Nephron progenitor cell (in vitro differentiated cells): ENCODE measurements around the gene ARMC5.
A peak's percentile ranks its signal among the peaks of the same experiment; 100 is the strongest.

Experiments used
- DNase-seq: peaks from one replicate; pipeline ENCODE4 v3.0.0; 2021
- H3K27ac Mint-ChIP-seq: 2 replicates; pipeline ENCODE4 v1.8.0; 2021; ENCODE audit warnings: mild to moderate bottlenecking, moderate library complexity, mixed read lengths
- H3K27me3 Mint-ChIP-seq: 2 replicates; pipeline ENCODE4 v1.8.0; 2021; ENCODE audit warnings: mild to moderate bottlenecking, low read depth, mixed read lengths; ENCODE audit not compliant: poor library complexity
- H3K36me3 Mint-ChIP-seq: 2 replicates; pipeline ENCODE4 v1.8.0; 2021; ENCODE audit warnings: low read depth, mixed read lengths
- H3K4me1 Mint-ChIP-seq: 2 replicates; pipeline ENCODE4 v1.8.0; 2021; ENCODE audit warnings: mixed read lengths
- H3K4me3 Mint-ChIP-seq: 2 replicates; pipeline ENCODE4 v1.8.0; 2021; ENCODE audit warnings: mild to moderate bottlenecking, moderate library complexity, mixed read lengths
- H3K9me3 Mint-ChIP-seq: 2 replicates; pipeline ENCODE4 v1.8.0; 2021; ENCODE audit warnings: mild to moderate bottlenecking, moderate library complexity, mixed read lengths
- TF ChIP-seq, protein P1 (sequence below): fragments of 200-600 bp; sonication (generic); IDR thresholded peaks from 2 replicates; pipeline ENCODE4 v1.5.0; 2021; ENCODE audit warnings: antibody characterized with exemption

Gene ARMC5

DNA sequence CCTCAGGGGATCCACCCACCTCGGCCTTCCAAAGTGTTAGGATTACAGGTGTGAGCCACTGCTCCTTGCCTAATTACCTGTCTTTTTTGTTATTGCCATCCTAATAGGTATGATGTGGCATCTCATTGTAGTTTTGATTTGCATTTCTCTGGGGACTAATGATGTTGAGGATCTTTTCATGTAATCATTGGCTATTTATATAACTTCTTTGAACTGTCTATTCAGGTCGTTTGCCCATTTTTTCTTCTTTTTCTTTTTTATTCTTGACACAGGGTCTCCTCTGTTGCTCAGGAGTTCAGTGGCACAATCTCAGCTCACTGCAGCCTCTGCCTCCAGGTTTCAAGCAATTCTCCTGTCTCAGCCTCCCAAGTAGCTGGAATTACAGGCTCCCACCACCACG is 11.3 kb downstream of the ARMC5 start:
- Mint-ChIP-seq H3K36me3 (peaks cover 14% of the 10 kb centered on the region), H3K27ac (no peak overlapping the region), H3K9me3 (no peaks in the 10 kb centered on the region), H3K4me1 (peaks cover 12% of the 10 kb centered on the region), H3K27me3 (peaks cover 39% of the 10 kb centered on the region), H3K4me3 (peak overlapping the region; percentile 85)
- TF ChIP-seq, protein P1, sequence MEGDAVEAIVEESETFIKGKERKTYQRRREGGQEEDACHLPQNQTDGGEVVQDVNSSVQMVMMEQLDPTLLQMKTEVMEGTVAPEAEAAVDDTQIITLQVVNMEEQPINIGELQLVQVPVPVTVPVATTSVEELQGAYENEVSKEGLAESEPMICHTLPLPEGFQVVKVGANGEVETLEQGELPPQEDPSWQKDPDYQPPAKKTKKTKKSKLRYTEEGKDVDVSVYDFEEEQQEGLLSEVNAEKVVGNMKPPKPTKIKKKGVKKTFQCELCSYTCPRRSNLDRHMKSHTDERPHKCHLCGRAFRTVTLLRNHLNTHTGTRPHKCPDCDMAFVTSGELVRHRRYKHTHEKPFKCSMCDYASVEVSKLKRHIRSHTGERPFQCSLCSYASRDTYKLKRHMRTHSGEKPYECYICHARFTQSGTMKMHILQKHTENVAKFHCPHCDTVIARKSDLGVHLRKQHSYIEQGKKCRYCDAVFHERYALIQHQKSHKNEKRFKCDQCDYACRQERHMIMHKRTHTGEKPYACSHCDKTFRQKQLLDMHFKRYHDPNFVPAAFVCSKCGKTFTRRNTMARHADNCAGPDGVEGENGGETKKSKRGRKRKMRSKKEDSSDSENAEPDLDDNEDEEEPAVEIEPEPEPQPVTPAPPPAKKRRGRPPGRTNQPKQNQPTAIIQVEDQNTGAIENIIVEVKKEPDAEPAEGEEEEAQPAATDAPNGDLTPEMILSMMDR, result no peak
- no peak for DNase-seq

DNA sequence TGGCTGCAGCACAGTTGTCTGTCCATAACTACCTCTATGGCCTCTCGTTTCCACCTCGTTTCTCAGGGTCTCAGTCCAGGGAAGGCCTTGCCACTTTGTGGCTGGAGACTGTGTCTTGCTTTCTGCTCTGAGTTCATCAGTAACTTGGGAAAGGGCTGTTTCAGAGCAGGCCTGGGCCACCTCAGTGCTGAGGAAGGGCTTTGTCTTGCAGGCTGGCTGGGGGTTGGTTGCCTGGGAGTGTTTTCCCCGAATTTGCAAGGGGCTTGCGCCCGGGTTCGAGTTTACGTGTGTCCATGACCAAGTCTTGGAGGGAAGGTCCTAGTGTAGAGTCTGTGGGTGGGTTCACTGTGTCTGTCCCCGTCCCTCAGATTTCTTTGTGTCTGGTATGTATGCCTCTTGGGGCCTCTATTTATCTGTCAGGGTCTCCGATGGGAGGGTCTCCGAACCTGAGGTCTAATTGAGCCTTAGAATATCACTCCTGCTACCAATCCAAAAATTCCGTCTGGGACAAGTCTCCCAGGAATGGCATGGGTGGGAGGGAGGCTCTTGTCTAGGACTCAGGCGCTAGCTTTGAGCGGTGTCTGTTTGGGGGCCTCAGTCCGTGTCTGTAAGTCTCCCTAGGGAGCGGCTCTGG is 12.1 kb downstream of the ARMC5 start:
- no peak overlapping the region for H3K27ac Mint-ChIP-seq
- H3K36me3 Mint-ChIP-seq, result peaks cover 13% of the 10 kb centered on the region
- H3K27me3 Mint-ChIP-seq, result peaks cover 46% of the 10 kb centered on the region
- DNase-seq, result no peak
- peaks cover 18% of the 10 kb centered on the region for H3K4me1 Mint-ChIP-seq
- H3K9me3 Mint-ChIP-seq, result no peaks in the 10 kb centered on the region
- H3K4me3 Mint-ChIP-seq, result peak overlapping the region; percentile 85
- TF ChIP-seq, protein P1, result no peak

DNA sequence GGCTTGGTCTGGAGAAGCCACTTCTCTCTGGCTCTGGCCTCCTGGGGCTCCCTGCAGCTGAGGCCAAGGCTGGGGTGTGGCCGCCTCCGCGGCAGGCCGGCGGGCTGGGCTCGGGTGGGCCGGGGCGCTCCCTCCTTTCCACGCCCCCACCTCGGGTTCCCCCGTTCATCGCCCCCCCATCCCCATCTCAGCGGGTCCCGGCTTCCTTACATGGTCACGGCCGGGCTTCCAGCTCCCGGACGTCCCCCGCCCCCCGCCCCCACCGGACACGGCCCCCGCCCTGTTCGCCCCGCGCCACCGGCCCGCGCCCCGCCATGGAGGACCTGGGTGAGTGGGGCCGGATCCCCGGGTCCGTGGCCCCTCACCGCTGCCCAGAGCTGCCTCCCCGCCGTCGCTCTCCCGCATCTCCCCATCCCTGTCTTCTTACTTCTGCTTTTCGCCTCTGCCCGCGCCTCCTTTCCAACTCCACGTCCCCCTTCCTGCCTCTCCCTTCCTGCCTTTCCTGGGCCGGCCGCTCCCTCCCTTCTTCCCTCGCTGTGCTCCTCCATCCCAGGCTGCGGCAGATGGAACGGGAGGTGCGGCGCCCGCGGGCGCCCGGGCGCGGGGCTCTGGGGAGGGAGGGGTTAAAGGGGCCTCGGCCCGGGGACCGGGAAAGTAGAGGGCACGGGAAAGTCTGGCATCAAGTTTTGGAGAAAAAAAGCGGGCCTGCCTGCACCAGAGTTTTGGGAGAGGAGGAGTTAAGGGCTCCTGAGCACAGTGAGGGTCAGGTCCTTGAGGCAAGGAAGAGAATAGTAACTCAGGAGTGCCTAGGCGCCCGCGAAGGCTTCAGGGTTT is 12.8 kb downstream of the ARMC5 start, which contains the start of gene TGFB1I1:
Gene TGFB1I1, plus strand, starts transcription at position 278 of the 834 bp plus-strand sequence. Its CDS starts 37 bp downstream, at position 315.
- Mint-ChIP-seq H3K27me3 (peaks cover 54% of the 10 kb centered on the region), H3K9me3 (no peaks in the 10 kb centered on the region), H3K27ac (no peak within 1 kb of the TSS), H3K4me1 (peaks cover 21% of the 10 kb centered on the region), H3K4me3 (peak within 1 kb of the TSS; percentile 85), H3K36me3 (peaks cover 9% of the 10 kb centered on the region)
- TF ChIP-seq, protein P1, result no peak
- DNase-seq, result peak; percentile 52

DNA sequence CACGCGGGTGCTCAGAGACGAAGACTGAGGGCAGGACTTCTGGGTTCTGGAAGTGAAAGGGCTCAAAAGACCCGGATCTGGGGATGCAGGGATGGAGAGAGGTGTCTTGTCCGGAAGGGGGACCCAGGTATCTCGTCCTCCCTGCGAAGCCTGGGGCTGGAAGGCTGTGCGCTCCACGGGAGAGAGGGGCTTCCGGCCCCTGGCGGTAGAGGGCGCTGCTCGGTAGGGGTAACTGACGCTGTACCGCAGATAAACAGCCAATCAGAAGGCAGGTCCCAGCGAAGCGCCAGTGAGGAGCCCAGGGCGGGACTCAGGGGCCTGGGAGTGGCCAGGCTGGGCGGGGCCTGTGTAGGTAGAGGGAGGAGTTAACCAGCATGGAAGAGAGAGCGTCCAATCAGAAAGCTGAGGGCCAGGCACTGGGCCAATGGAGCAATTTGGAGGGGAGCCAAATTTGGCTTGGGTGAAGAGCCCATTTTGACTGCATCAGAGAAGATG is 13.5 kb downstream of the ARMC5 start:
- H3K27ac Mint-ChIP-seq, result no peak overlapping the region

DNA sequence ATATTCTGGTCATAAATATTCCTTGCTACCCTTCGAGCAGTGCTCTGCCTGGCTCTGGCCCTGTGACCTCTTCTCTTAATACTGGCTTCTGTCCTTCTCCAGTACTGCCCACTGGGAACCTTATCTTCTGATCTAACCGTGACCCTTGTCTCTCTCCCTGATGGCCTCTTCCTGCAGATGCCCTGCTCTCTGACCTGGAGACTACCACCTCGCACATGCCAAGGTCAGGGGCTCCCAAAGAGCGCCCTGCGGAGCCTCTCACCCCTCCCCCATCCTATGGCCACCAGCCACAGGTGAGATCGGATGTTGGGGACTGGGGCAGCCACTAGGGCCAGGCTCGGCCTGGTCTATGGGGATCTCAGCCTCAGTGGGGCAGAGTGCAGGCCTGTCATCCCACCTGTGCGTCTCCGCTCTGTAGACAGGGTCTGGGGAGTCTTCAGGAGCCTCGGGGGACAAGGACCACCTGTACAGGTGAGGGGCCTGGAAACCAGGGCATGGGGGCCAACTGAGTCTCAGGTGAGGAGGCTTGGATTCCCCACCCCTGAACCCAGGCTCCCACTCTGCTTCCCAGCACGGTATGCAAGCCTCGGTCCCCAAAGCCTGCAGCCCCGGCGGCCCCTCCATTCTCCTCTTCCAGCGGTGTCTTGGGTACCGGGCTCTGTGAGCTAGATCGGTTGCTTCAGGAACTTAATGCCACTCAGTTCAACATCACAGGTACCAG is 14.1 kb downstream of the ARMC5 start:
- Mint-ChIP-seq H3K27ac (no peak overlapping the region), H3K27me3 (peaks cover 66% of the 10 kb centered on the region), H3K9me3 (no peaks in the 10 kb centered on the region), H3K4me3 (peak overlapping the region; percentile 85), H3K4me1 (peaks cover 30% of the 10 kb centered on the region), H3K36me3 (peaks cover 6% of the 10 kb centered on the region)
- TF ChIP-seq, protein P1, result no peak
- DNase-seq, result no peak

More for the DNA sequence above, 13.5 kb downstream of the ARMC5 start:
- DNase-seq, result peak; percentile 59
- peaks cover 6% of the 10 kb centered on the region for H3K36me3 Mint-ChIP-seq
- TF ChIP-seq, protein P1, result peak; percentile 50
- H3K4me3 Mint-ChIP-seq, result peak overlapping the region; percentile 85
- peaks cover 24% of the 10 kb centered on the region for H3K4me1 Mint-ChIP-seq
- H3K9me3 Mint-ChIP-seq, result no peaks in the 10 kb centered on the region
- peaks cover 60% of the 10 kb centered on the region for H3K27me3 Mint-ChIP-seq
